CD14-positive monocyte (primary cell): ENCODE results near the gene NIPBL. TPM values are rescaled to one million over a fixed set of nuclear protein-coding genes. Genes with fewer than 3 reads are reported as not detected.

Source experiments
- DNase-seq, 3 donors: peaks; one replicate each; pipeline ENCODE4 v3.0.0-alpha.2; 2011 to 2022
- H2AFZ ChIP-seq: 2 replicates; pipeline ENCODE4 v1.6.0; 2012; ENCODE audit warnings: mild to moderate bottlenecking, low read depth, low read length, inconsistent platforms; ENCODE audit not compliant: insufficient read depth, poor library complexity, severe bottlenecking
- H3K27ac ChIP-seq, 2 donors: 1 replicate in 1 of 2; 2 replicates in 1 of 2; pipeline ENCODE4 v1.5.1; 2012 to 2013; ENCODE audit warnings: low read length in 2 of 2, control low read depth in 1 of 2, inconsistent platforms in 1 of 2, low read depth in 1 of 2, mild to moderate bottlenecking in 1 of 2
- H3K27me3 ChIP-seq, 2 donors: one replicate each; pipeline versions ENCODE4 v1.6.0 to v1.6.1; 2011 to 2013; ENCODE audit warnings: low read length in 2 of 2; ENCODE audit not compliant: control insufficient read depth in 2 of 2, insufficient read depth in 2 of 2
- H3K36me3 ChIP-seq, 2 donors: replicated peaks in 1 of 2; 1 replicate in 1 of 2; 2 replicates in 1 of 2; pipeline versions ENCODE4 v1.5.1 to v1.6.1; 2012 to 2013; ENCODE audit warnings: low read length in 2 of 2, control low read depth in 1 of 2, inconsistent platforms in 1 of 2, mild to moderate bottlenecking in 1 of 2; ENCODE audit not compliant: insufficient read depth in 2 of 2, control insufficient read depth in 1 of 2
- H3K4me1 ChIP-seq, 2 donors: 1 replicate in 1 of 2; 2 replicates in 1 of 2; pipeline versions ENCODE4 v1.5.1 to v1.6.1; 2012 to 2013; ENCODE audit warnings: low read length in 2 of 2, control low read depth in 1 of 2, inconsistent platforms in 1 of 2, mild to moderate bottlenecking in 1 of 2, moderate library complexity in 1 of 2; ENCODE audit not compliant: insufficient read depth in 2 of 2, control insufficient read depth in 1 of 2
- H3K4me2 ChIP-seq: replicated peaks from 2 replicates; pipeline ENCODE3; 2012; ENCODE audit warnings: low read length, moderate library complexity, mild to moderate bottlenecking; ENCODE audit not compliant: poor library complexity, severe bottlenecking; ENCODE audit errors: extremely low read depth
- H3K4me3 ChIP-seq, 3 experiments: fragments of 200-600 bp in 1 of 3; sonication (generic) in 1 of 3; replicated peaks in 1 of 3; 1 replicate in 2 of 3; 2 replicates in 1 of 3; pipeline ENCODE4 v1.5.1; 2011 to 2013; ENCODE audit warnings: low read length in 3 of 3, mild to moderate bottlenecking in 3 of 3, control low read depth in 2 of 3, low read depth in 2 of 3, inconsistent platforms in 1 of 3, moderate library complexity in 1 of 3
- H3K79me2 ChIP-seq: 2 replicates; pipeline ENCODE4 v1.6.0; 2012; ENCODE audit warnings: mild to moderate bottlenecking, control low read depth, inconsistent platforms, low read length, moderate library complexity; ENCODE audit not compliant: insufficient read depth
- H3K9ac ChIP-seq: 2 replicates; pipeline ENCODE4 v1.6.0; 2017; ENCODE audit warnings: low read length, mild to moderate bottlenecking; ENCODE audit not compliant: insufficient read depth, poor library complexity, severe bottlenecking
- H3K9me3 ChIP-seq, 2 donors: replicated peaks in 1 of 2; 1 replicate in 1 of 2; 2 replicates in 1 of 2; pipeline versions ENCODE4 v1.5.1 to v1.6.1; 2012 to 2013; ENCODE audit warnings: low read length in 2 of 2, control low read depth in 1 of 2; ENCODE audit not compliant: control insufficient read depth in 1 of 2, insufficient read depth in 1 of 2
- H4K20me1 ChIP-seq: 2 replicates; pipeline ENCODE4 v1.6.0; 2012; ENCODE audit warnings: mild to moderate bottlenecking, low read length, control low read depth, moderate library complexity; ENCODE audit not compliant: insufficient read depth
- H3K27ac Mint-ChIP-seq, 7 donors: one replicate each; pipeline ENCODE4 v1.8.0; 2020; ENCODE audit warnings: mild to moderate bottlenecking in 7 of 7, mixed read lengths in 7 of 7, moderate library complexity in 6 of 7, inconsistent platforms in 2 of 7
- H3K27me3 Mint-ChIP-seq, 3 donors: one replicate each; pipeline ENCODE4 v1.8.0; 2021 to 2022; ENCODE audit warnings: low read depth in 3 of 3, mild to moderate bottlenecking in 3 of 3, mixed read lengths in 3 of 3, moderate library complexity in 3 of 3, inconsistent platforms in 1 of 3
- H3K36me3 Mint-ChIP-seq, 2 donors: one replicate each; pipeline ENCODE4 v1.8.0; 2020; ENCODE audit warnings: mixed read lengths in 2 of 2, inconsistent platforms in 1 of 2, mild to moderate bottlenecking in 1 of 2
- H3K4me1 Mint-ChIP-seq: one replicate; pipeline ENCODE4 v1.8.0; 2020; ENCODE audit warnings: mild to moderate bottlenecking, mixed read lengths
- H3K4me3 Mint-ChIP-seq, 2 donors: one replicate each; pipeline ENCODE4 v1.8.0; 2020; ENCODE audit warnings: mild to moderate bottlenecking in 2 of 2, mixed read lengths in 2 of 2, moderate library complexity in 1 of 2
- H3K9me3 Mint-ChIP-seq, 7 donors: one replicate each; pipeline ENCODE4 v1.8.0; 2020 to 2022; ENCODE audit warnings: mixed read lengths in 7 of 7, mild to moderate bottlenecking in 6 of 7, moderate library complexity in 6 of 7, inconsistent platforms in 2 of 7
- CTCF ChIP-seq: fragments of 200-600 bp; IDR thresholded peaks from one replicate; pipeline ENCODE4 v1.8.0; 2022; ENCODE audit warnings: antibody characterized with exemption, mild to moderate bottlenecking
- WGBS: methylation state at CpG from one replicate; pipeline ENCODE4 v1.1.5; 2013; ENCODE audit warnings: missing lambda C conversion rate; ENCODE audit not compliant: insufficient coverage; 5-methylcytosine and 5-hydroxymethylcytosine counted together
- intact Hi-C, 2 donors: fragments of 100-400 bp; cut with micrococcal nuclease; formaldehyde crosslinking; loops; one replicate each; pipeline versions ENCODE4 v1.15.0 to v1.15.1; 2023
- polyA plus RNA-seq, 3 donors: library from polyadenylated mRNA; depleted of rRNA in 1 of 3; unstranded in 2 of 3; stranded (reverse) in 1 of 3; fragments of 300-500 nt in 2 of 3; fragments of >200 nt in 1 of 3; fragmentation: Illumina TruSeq in 2 of 3; gene quantifications; 1 replicate in 2 of 3; 2 replicates in 1 of 3; pipeline ENCODE4 v1.2.3, GENCODE V29; 2012 to 2021

The NIPBL gene
- polyA plus RNA-seq, 3 donors = 6.6 to 36.0 (median 16.2) TPM

DNA sequence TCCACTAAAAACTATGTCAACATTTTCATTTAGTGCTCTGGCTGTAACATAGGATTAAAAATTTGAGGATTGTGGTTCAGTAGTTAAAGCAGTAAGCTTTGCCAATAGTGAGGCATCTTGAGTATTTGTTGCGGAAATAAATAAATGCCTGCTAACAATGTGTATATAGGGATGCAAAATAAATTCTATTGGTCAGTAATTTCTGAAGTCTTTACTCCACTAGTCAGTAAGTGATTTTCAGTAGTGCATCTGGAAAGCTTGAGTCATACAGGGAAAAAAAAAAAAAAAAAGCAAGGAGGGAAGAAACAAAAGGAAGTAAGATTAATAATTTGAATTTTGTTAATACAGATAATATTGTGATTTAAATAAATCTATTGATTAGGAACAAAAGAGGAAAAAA lies 21.0 kb downstream of the NIPBL start:
- no CpG with 5 or more reads among the region's 1 CpG for WGBS
- Mint-ChIP-seq H3K36me3 (no peaks in the 10 kb centered on the region), H3K27me3 (no peaks in the 10 kb centered on the region), H3K27ac (no peak overlapping the region), H3K4me1 (peaks cover 66% of the 10 kb centered on the region), H3K9me3 (peaks cover 0 to 5% (median 0%) of the 10 kb centered on the region in 7 donors), H3K4me3 (no peak overlapping the region)
- Histone ChIP-seq H3K36me3 (no peaks in the 10 kb centered on the region), H3K27ac (no peak overlapping the region), H3K9ac (no peak overlapping the region), H3K4me3 (no peak overlapping the region), H3K27me3 (no peaks in the 10 kb centered on the region), H3K9me3 (no peaks in the 10 kb centered on the region), H4K20me1 (peaks cover 100% of the 10 kb centered on the region), H3K4me2 (no peak overlapping the region), H3K4me1 (peaks cover 18 to 36% of the 10 kb centered on the region in 2 donors), H3K79me2 (peaks cover 100% of the 10 kb centered on the region), H2AFZ (no peak overlapping the region)
- intact Hi-C loops = no loop called here
- no peak for TF ChIP-seq CTCF
- no peak for DNase-seq

DNA sequence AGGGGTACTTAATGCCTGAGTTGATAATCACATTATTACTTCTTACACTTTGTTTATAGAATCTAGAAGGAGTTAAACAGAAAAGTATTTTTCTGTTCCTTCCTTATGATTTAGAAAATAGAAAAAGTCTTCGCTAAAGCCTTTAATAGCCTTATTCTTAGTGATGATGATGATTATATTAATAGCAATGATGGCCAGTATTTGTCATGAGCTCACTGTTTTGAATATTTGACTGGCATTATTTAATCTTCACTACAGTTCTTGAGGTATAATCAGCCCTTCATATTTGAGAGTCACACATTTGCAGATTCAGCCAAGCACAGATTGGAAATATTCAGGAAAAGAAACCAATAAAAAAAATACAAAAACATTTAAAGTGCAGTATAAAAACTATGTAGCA lies 23.3 kb downstream of the NIPBL start:
- peaks cover 0 to 5% (median 0%) of the 10 kb centered on the region in 7 donors for H3K9me3 Mint-ChIP-seq
- H3K4me2 ChIP-seq = no peak overlapping the region
- TF ChIP-seq CTCF = no peak
- H3K27ac Mint-ChIP-seq = peak overlapping the region in 2 of 7 donors; percentile 23 to 30
- H2AFZ ChIP-seq = no peak overlapping the region
- no peaks in the 10 kb centered on the region for H3K36me3 Mint-ChIP-seq
- intact Hi-C loops = no loop called here
- no peaks in the 10 kb centered on the region for H3K27me3 ChIP-seq
- H3K4me3 ChIP-seq = no peak overlapping the region
- no peak for DNase-seq
- peaks cover 100% of the 10 kb centered on the region for H3K79me2 ChIP-seq
- H3K27me3 Mint-ChIP-seq = no peaks in the 10 kb centered on the region
- no peaks in the 10 kb centered on the region for H3K36me3 ChIP-seq
- peak overlapping the region in 1 of 2 donors; percentile 40 for H3K27ac ChIP-seq
- no peak overlapping the region for H3K4me3 Mint-ChIP-seq
- H3K4me1 ChIP-seq = peaks cover 22 to 38% of the 10 kb centered on the region in 2 donors
- H3K9ac ChIP-seq = no peak overlapping the region
- no CpG with 5 or more reads among the region's 1 CpG for WGBS
- H4K20me1 ChIP-seq = peaks cover 100% of the 10 kb centered on the region
- H3K9me3 ChIP-seq = no peaks in the 10 kb centered on the region
- H3K4me1 Mint-ChIP-seq = peaks cover 64% of the 10 kb centered on the region
